Duodenal mucosa (tissue), 2 donors: Measurements from ENCODE around the gene FLYWCH1.

Experiments used
- H3K27ac ChIP-seq: one replicate; pipeline ENCODE4 v1.7.0; 2013; ENCODE audit warnings: low read depth, low read length
- H3K27me3 ChIP-seq, 2 donors: one replicate each; pipeline ENCODE4 v1.7.0; 2013; ENCODE audit warnings: low read length in 2 of 2, control low read depth in 1 of 2; ENCODE audit not compliant: insufficient read depth in 2 of 2, control insufficient read depth in 1 of 2
- H3K36me3 ChIP-seq, 2 donors: one replicate each; pipeline ENCODE4 v1.7.0; 2013; ENCODE audit warnings: low read length in 2 of 2, control low read depth in 1 of 2; ENCODE audit not compliant: insufficient read depth in 2 of 2, control insufficient read depth in 1 of 2
- H3K4me1 ChIP-seq, 2 donors: one replicate each; pipeline ENCODE4 v1.7.0; 2013; ENCODE audit warnings: low read length in 2 of 2, control low read depth in 1 of 2; ENCODE audit not compliant: insufficient read depth in 2 of 2, control insufficient read depth in 1 of 2
- H3K4me3 ChIP-seq, 2 donors: one replicate each; pipeline ENCODE4 v1.7.0; 2013; ENCODE audit warnings: low read length in 2 of 2, low read depth in 1 of 2
- H3K9ac ChIP-seq, 2 donors: one replicate each; pipeline ENCODE4 v1.7.0; 2013; ENCODE audit warnings: low read length in 2 of 2, low read depth in 1 of 2
- H3K9me3 ChIP-seq, 2 donors: one replicate each; pipeline ENCODE4 v1.7.0; 2013; ENCODE audit warnings: low read length in 2 of 2, control low read depth in 1 of 2; ENCODE audit not compliant: control insufficient read depth in 1 of 2

FLYWCH1 gene

DNA sequence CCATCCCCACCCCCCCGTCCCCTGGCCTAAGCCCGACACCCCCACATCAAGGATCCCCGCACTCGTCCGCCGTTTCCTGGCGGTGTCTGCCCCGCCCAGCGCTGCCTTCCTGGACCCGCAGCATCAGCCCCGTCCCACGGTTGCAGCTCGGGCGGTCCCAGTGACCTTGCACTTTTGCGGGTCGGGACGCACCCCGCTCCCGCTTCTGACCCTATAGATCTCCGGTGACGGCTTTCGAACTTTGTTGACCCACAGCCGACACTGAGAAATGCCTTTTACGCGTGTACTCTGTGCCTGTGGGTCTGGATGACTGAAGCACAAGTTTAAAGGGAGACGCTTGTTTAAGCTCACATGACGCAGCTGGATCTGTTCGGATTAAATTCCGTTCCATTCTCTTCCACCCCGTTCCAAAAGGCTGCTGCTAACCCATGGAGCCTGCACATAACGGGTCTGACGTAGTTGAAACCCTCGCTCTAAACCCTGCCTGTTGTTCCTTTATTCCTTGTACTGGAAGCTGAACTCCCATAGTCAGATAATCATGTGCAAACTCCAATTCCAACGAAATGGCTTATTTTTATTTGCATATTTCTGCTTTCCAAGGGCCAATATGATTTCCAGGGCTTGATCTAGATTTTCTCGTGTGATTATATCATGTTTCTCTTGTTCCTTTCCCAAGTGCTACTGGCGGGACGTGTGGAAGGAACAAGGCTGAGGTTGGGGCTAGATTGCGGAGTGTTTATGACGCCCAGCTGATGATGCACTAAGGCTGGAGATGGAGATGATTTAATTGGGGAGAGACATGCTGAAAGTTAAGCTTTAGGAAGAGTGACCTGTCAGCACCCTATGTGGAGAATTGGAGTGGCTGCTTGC, 834 bp downstream of the FLYWCH1 start:
- no peaks in the 10 kb centered on the region for H3K9me3 ChIP-seq
- peaks cover 0 to 9% of the 10 kb centered on the region in 2 donors for H3K36me3 ChIP-seq
- peak overlapping the region; percentile 80 to 88 for H3K4me3 ChIP-seq
- H3K9ac ChIP-seq = peak overlapping the region; percentile 68 to 76
- H3K27ac ChIP-seq = peak overlapping the region; percentile 46
- H3K27me3 ChIP-seq = no peaks in the 10 kb centered on the region
- H3K4me1 ChIP-seq = peaks cover 6 to 7% of the 10 kb centered on the region in 2 donors

DNA sequence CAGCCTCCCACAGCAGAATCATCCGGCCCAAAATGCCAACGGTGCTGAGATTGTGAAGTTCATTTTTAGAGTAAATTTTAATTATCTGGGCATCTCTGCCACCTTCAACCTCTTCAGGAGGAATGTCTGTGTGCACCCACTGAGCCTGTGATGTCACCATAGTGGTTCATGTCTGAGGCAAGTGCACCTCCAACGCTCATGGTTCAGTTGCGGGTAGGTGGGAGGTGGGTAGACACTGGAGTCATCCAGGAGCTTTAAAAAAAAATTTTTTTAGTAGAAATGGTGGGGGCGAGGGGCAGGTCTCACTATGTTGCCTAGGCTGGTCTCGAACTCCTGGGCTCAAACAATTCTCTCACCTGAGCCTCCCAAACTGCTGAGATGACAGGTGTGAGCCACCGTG, 1.9 kb downstream of the FLYWCH1 start:
- Histone ChIP-seq H3K27me3 (no peaks in the 10 kb centered on the region), H3K9ac (no peak overlapping the region), H3K4me3 (no peak overlapping the region)

GRCh38 chr16:2914233-2914632, 2.5 kb downstream of the FLYWCH1 start:
- H3K4me3 ChIP-seq = no peak overlapping the region
- peaks cover 6 to 7% of the 10 kb centered on the region in 2 donors for H3K4me1 ChIP-seq
- H3K9me3 ChIP-seq = no peaks in the 10 kb centered on the region
- H3K36me3 ChIP-seq = peaks cover 0 to 9% of the 10 kb centered on the region in 2 donors
- H3K9ac ChIP-seq = no peak overlapping the region
- no peak overlapping the region for H3K27ac ChIP-seq
- H3K27me3 ChIP-seq = no peaks in the 10 kb centered on the region

More for the DNA sequence above, 1.9 kb downstream of the FLYWCH1 start:
- Histone ChIP-seq H3K9me3 (no peaks in the 10 kb centered on the region), H3K4me1 (peaks cover 6 to 7% of the 10 kb centered on the region in 2 donors), H3K36me3 (peaks cover 0 to 9% of the 10 kb centered on the region in 2 donors), H3K27ac (no peak overlapping the region)

GRCh38 chr16:2915196-2915929, 3.6 kb downstream of the FLYWCH1 start:
- H3K27ac ChIP-seq = no peak overlapping the region

DNA sequence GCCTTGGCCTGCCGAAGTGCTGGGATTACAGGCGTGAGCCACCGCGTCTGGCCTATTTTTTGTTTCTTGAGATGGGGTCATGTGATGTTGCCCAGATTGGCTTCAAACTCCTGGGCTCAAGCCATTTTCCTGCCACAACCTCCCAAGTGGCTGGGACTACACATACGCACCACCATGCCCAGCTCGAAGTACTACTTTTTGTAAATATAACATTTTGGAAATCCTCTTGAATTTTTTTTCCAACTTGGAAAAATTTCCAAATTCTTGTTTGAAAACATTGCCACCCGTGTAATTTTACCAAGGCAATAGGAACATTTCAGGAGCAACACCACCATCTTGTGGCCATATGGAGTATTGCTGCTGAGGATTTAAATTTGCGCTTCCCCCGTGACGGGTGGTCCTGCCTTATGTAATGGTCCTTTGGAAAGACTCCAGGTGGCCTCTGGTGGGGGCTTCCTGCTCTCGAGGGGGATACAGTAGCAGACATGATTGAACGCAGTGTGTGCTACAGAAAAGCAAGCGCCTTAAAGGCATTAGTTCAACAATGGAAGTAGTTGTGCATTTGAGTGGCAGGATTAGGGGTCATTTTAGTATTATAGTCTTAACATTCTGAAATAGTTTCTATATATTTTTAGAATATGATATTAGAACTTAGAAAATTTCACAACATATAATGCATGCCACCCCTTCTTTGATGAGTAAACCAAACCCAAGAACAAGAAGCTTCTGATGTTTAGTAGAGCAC, 8.0 kb downstream of the FLYWCH1 start:
- Histone ChIP-seq H3K4me3 (no peak overlapping the region), H3K27ac (no peak overlapping the region), H3K9me3 (no peaks in the 10 kb centered on the region), H3K27me3 (no peaks in the 10 kb centered on the region), H3K4me1 (no peaks in the 10 kb centered on the region), H3K9ac (no peak overlapping the region), H3K36me3 (peaks cover 0 to 12% of the 10 kb centered on the region in 2 donors)

More at GRCh38 chr16:2915196-2915929, 3.6 kb downstream of the FLYWCH1 start:
- peaks cover 0 to 9% of the 10 kb centered on the region in 2 donors for H3K36me3 ChIP-seq
- H3K9ac ChIP-seq = no peak overlapping the region
- H3K4me3 ChIP-seq = no peak overlapping the region
- H3K27me3 ChIP-seq = no peaks in the 10 kb centered on the region
- peaks cover 6 to 7% of the 10 kb centered on the region in 2 donors for H3K4me1 ChIP-seq
- H3K9me3 ChIP-seq = no peaks in the 10 kb centered on the region

DNA sequence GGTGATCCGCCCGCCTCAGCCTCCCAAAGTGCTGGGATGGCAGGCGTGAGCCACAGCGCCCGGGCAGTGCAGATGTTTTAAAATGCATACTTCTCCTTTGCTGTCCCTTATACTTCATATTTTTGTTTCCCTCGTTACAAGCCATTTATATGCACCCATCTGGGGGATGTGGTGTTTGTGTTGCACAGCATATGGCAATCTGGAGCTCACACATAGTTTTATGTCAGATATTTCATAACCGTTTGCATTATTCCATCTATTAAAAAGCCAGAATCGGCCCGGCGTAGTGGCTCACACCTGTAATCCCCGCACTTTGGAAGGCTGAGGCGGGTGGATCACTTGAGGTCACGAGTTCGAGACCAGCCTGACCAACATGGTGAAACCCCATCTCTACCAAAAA, 11.8 kb downstream of the FLYWCH1 start:
- Histone ChIP-seq H3K4me3 (no peak overlapping the region), H3K4me1 (peaks cover 0 to 4% of the 10 kb centered on the region in 2 donors), H3K9me3 (no peaks in the 10 kb centered on the region), H3K36me3 (peaks cover 0 to 7% of the 10 kb centered on the region in 2 donors), H3K9ac (no peak overlapping the region), H3K27ac (no peak overlapping the region), H3K27me3 (no peaks in the 10 kb centered on the region)

DNA sequence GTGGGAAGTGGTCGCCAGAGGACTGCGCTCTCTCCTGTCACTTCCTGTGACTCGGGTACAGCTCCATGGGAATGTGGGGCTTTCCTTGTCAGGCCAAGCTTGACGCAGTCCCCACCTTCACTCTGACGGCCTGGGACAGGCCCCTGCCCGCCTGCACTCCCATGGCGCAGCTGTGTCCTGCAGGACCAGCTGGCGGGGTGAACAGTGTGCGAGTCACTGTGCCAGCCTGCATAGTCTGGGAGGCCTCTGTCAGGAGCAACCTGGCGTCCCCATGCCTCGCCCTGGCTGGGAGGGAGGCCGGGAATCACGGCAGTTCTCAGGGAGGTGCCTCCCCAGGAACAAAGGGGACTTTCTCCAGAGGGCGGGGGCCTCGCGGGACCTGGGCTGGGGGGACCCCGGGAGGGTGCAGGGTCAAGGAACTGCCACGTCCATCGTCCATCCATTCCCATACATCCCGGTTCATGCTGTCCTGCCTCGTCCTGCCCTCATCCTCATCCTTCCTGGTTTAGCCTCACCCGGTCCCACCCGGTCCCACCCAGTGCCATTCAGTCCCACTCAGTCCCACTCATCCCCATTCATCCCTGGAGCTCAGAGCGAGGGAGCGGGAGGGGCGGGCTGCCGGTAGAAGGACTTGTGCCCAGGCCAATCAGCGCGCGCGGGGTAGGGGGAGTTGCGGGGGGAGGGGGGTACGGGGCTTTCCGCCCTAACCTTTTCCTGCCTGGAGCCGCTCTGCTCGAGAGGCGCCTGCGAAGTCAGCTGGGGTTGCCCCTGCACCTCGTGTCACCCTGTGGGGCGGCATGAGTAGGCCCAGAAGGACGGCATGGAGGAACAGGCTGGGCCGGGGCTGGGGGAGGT, 13.4 kb downstream of the FLYWCH1 start:
- H3K27me3 ChIP-seq = no peaks in the 10 kb centered on the region
- H3K4me1 ChIP-seq = peaks cover 0 to 4% of the 10 kb centered on the region in 2 donors
- H3K4me3 ChIP-seq = no peak overlapping the region
- H3K36me3 ChIP-seq = peaks cover 0 to 13% of the 10 kb centered on the region in 2 donors
- no peak overlapping the region for H3K27ac ChIP-seq
- no peaks in the 10 kb centered on the region for H3K9me3 ChIP-seq
- H3K9ac ChIP-seq = no peak overlapping the region

DNA sequence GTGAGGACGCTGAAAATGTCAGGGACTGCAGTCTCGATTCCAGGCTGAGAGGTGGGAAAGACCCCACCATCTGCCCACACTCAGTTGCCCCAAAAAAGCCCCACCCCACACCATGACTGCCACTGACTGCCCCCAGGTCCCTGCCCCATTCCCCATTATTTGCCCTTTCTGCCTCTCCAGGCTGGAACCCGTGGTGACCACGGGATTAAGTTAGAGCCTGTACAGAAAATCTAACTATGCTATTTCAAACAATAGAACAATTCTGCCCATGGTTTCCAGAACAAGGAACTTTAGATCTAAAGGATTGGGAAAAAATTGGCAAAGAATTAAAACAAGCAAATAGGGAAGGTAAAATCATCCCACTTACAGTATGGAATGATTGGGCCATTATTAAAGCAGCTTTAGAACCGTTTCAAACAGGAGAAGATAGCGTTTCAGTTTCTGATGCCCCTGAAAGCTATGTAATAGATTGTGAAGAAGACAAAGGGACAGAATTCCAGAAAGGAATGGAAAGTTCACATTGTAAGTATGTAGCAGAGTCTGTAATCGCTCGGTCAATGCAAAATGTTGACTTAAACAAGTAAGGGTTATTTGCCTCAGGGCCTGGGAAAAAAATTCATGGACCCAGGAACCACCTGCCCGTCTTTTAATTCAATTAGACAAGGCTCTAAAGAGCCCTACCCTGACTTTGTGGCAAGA, 14.4 kb downstream of the FLYWCH1 start:
- no peaks in the 10 kb centered on the region for H3K27me3 ChIP-seq
- H3K27ac ChIP-seq = no peak overlapping the region
- H3K4me1 ChIP-seq = peaks cover 0 to 4% of the 10 kb centered on the region in 2 donors
- no peaks in the 10 kb centered on the region for H3K9me3 ChIP-seq
- no peak overlapping the region for H3K4me3 ChIP-seq
- peaks cover 0 to 17% of the 10 kb centered on the region in 2 donors for H3K36me3 ChIP-seq
- no peak overlapping the region for H3K9ac ChIP-seq

- H3K27me3 ChIP-seq = no peaks in the 10 kb centered on the region
- H3K36me3 ChIP-seq = peaks cover 0 to 17% of the 10 kb centered on the region in 2 donors
- H3K4me3 ChIP-seq = peak overlapping the region; percentile 34 to 44
- H3K9me3 ChIP-seq = no peaks in the 10 kb centered on the region
- H3K9ac ChIP-seq = no peak overlapping the region
- peaks cover 0 to 4% of the 10 kb centered on the region in 2 donors for H3K4me1 ChIP-seq
- no peak overlapping the region for H3K27ac ChIP-seq
Measured at GRCh38 chr16:2926650-2926999, 14.9 kb downstream of the FLYWCH1 start.
